ENCODE measurements around the gene ALDOB.

The ALDOB gene

GRCh38 chr9:101435601-101436079 is at the start of gene ALDOB:
ALDOB (minus strand) TSS chr9:101435774; CDS start chr9:101430887, 4,887 bp downstream.
- DNase-seq, result no peak

GRCh38 chr9:101484046-101484445 is 48.5 kb upstream of the ALDOB start:
- DNase-seq, result no peak

GRCh38 chr9:101481261-101481660 is 45.7 kb upstream of the ALDOB start:
- DNase-seq, result no peak

- no peak for DNase-seq
These were observed 44.8 kb upstream of the ALDOB start for GRCh38 chr9:101480386-101480785.

GRCh38 chr9:101479338-101480030 is 43.9 kb upstream of the ALDOB start:
- no peak for DNase-seq

- no peak for DNase-seq
These were observed 43.3 kb upstream of the ALDOB start for GRCh38 chr9:101478906-101479305.

- DNase-seq, result no peak
These were observed 42.9 kb upstream of the ALDOB start for GRCh38 chr9:101478444-101478843.

GRCh38 chr9:101477736-101478135 is 42.2 kb upstream of the ALDOB start:
- DNase-seq, result no peak

GRCh38 chr9:101477214-101477613 is 41.6 kb upstream of the ALDOB start:
- no peak for DNase-seq

GRCh38 chr9:101476576-101477208 is 41.1 kb upstream of the ALDOB start:
- DNase-seq, result no peak

GRCh38 chr9:101472891-101473290 is 37.3 kb upstream of the ALDOB start:
- no peak for DNase-seq

GRCh38 chr9:101470929-101471328 is 35.4 kb upstream of the ALDOB start:
- DNase-seq, result no peak

GRCh38 chr9:101470021-101470420 is 34.4 kb upstream of the ALDOB start:
- DNase-seq, result no peak

- no peak for DNase-seq
These were observed 33.5 kb upstream of the ALDOB start for GRCh38 chr9:101469026-101469425.

GRCh38 chr9:101468116-101468515 is 32.5 kb upstream of the ALDOB start:
- no peak for DNase-seq

- DNase-seq, result no peak
These were observed 32.1 kb upstream of the ALDOB start for GRCh38 chr9:101467690-101468089.

- DNase-seq, result no peak
These were observed 31.3 kb upstream of the ALDOB start for GRCh38 chr9:101466863-101467262.

GRCh38 chr9:101465326-101465915 is 29.8 kb upstream of the ALDOB start:
- no peak for DNase-seq

- DNase-seq, result no peak
These were observed 27.8 kb upstream of the ALDOB start for GRCh38 chr9:101463397-101463796.

GRCh38 chr9:101462558-101462957 is 27.0 kb upstream of the ALDOB start:
- no peak for DNase-seq

GRCh38 chr9:101460965-101461364 is 25.4 kb upstream of the ALDOB start:
- DNase-seq, result no peak

- no peak for DNase-seq
These were observed 23.5 kb upstream of the ALDOB start for GRCh38 chr9:101458963-101459631.

- DNase-seq, result no peak
These were observed 21.4 kb upstream of the ALDOB start for GRCh38 chr9:101457003-101457402.
